OCI-LY3 (cell line): ENCODE results near the gene ADAMTSL5.

Experiments used
- EZH2phosphoT487 ChIP-seq: fragments of 200-600 bp; shearing (Covaris generic); IDR thresholded peaks from 2 replicates; pipeline ENCODE4 v1.6.1; 2018; ENCODE audit warnings: antibody characterized with exemption, mixed run types, low read depth
- TF ChIP-seq, protein P1 (sequence below): fragments of 200-600, 300-600 bp; sonication (generic); IDR thresholded peaks from 2 replicates; pipeline ENCODE4 v1.5.1; 2014; ENCODE audit warnings: antibody characterized with exemption, low read length, low read depth

DNA sequence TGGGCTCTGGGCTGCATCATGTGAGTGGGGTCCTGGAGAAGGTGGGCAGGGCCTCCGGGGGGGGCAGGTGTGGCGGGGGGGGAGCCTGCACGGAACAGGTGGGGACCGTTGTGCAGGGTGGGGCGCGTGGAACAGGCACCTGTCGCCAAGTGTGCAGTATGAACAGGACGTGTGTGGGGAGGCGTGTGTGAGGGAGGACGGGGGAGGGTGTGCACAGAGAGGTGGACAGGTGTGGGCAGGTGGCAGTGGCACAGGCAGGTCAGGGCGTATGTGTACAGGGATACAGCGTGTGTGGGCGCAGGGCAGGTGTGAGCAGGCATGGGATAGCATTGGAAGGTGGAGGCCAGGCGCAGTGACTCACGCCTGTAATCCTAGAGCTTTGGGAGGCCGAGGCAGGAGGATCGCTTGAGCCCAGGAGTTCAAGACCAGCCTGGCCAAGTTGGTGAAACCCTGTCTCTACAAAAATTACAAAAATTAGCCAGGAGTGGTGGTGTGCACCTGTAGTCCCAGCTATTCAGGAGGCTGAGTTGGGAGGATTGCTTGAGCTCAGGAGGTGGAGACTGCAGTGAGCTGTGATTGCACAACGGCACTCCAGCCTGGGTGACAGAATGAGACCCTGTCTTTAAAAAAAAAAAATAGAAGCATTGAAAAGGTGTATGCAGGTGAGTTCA lies 14.3 kb upstream of the ADAMTSL5 start:
- TF ChIP-seq, protein P1, sequence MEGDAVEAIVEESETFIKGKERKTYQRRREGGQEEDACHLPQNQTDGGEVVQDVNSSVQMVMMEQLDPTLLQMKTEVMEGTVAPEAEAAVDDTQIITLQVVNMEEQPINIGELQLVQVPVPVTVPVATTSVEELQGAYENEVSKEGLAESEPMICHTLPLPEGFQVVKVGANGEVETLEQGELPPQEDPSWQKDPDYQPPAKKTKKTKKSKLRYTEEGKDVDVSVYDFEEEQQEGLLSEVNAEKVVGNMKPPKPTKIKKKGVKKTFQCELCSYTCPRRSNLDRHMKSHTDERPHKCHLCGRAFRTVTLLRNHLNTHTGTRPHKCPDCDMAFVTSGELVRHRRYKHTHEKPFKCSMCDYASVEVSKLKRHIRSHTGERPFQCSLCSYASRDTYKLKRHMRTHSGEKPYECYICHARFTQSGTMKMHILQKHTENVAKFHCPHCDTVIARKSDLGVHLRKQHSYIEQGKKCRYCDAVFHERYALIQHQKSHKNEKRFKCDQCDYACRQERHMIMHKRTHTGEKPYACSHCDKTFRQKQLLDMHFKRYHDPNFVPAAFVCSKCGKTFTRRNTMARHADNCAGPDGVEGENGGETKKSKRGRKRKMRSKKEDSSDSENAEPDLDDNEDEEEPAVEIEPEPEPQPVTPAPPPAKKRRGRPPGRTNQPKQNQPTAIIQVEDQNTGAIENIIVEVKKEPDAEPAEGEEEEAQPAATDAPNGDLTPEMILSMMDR, result no peak
- no peak for TF ChIP-seq EZH2phosphoT487
